HepG2 (cell line): ENCODE measurements around the gene ICAM3. TPM values are rescaled to one million over a fixed set of nuclear protein-coding genes. Genes with fewer than 3 reads are reported as not detected.
A peak's percentile ranks its signal among the peaks of the same experiment; 100 is the strongest.

Source experiments
- ARID5B ChIP-seq: IDR thresholded peaks from 2 replicates; pipeline ENCODE4 v1.4.0; 2020; ENCODE audit warnings: mild to moderate bottlenecking, missing genetic modification reagents
- ELK4 ChIP-seq: sonication (generic); formaldehyde crosslinking; IDR thresholded peaks from 2 replicates; pipeline ENCODE4 v1.9.0; 2021; ENCODE audit warnings: missing genetic modification reagents, borderline replicate concordance
- NONO ChIP-seq, 2 experiments: fragments of 450-650 bp in 1 of 2; sonication (generic) in 1 of 2; formaldehyde crosslinking in 1 of 2; IDR thresholded peaks in 1 of 2; conservative IDR thresholded peaks in 1 of 2; 2 replicates each; pipeline versions ENCODE4 v1.6.1 to v1.8.0; 2017 to 2022; ENCODE audit warnings: mild to moderate bottlenecking in 1 of 2, missing genetic modification reagents in 1 of 2, moderate library complexity in 1 of 2
- PATZ1 ChIP-seq: sonication (generic); formaldehyde crosslinking; IDR thresholded peaks from 2 replicates; pipeline ENCODE4 v1.4.0; 2020; ENCODE audit warnings: missing genetic modification reagents
- PHF20 ChIP-seq: sonication (generic); formaldehyde crosslinking; IDR thresholded peaks from 2 replicates; pipeline ENCODE4 v1.5.0; 2020; ENCODE audit warnings: mild to moderate bottlenecking, missing genetic modification reagents
- SAP130 ChIP-seq: IDR thresholded peaks from 2 replicates; pipeline ENCODE4 v1.6.1; 2016; ENCODE audit warnings: low read depth
- SP1 ChIP-seq, 2 experiments: fragments of 450-650 bp in 1 of 2; sonication (generic) in 1 of 2; formaldehyde crosslinking in 1 of 2; IDR thresholded peaks; 2 replicates each; pipeline versions ENCODE4 v1.4.0 to v1.6.1; 2016 to 2020; ENCODE audit warnings: missing genetic modification reagents in 1 of 2
- TEAD3 ChIP-seq: optimal IDR thresholded peaks from 2 replicates; pipeline ENCODE3; 2016; ENCODE audit warnings: borderline replicate concordance
- THAP11 ChIP-seq: IDR thresholded peaks from 2 replicates; pipeline ENCODE4 v1.6.1; 2016; ENCODE audit warnings: missing biosample characterization, missing genetic modification reagents
- TMF1 ChIP-seq: sonication (generic); formaldehyde crosslinking; IDR thresholded peaks from 2 replicates; pipeline ENCODE4 v1.8.1; 2022; ENCODE audit warnings: low read depth, missing genetic modification reagents
- ZFP91 ChIP-seq: sonication (generic); formaldehyde crosslinking; IDR thresholded peaks from 2 replicates; pipeline ENCODE4 v1.9.0; 2022; ENCODE audit warnings: missing genetic modification reagents, mild to moderate bottlenecking, borderline replicate concordance
- ZNF317 ChIP-seq: sonication (generic); formaldehyde crosslinking; IDR thresholded peaks from 2 replicates; pipeline ENCODE4 v1.5.0; 2020; ENCODE audit warnings: mild to moderate bottlenecking, missing genetic modification reagents
- ZNF33B ChIP-seq: sonication (generic); formaldehyde crosslinking; IDR thresholded peaks from 2 replicates; pipeline ENCODE4 v1.5.1; 2020; ENCODE audit warnings: mild to moderate bottlenecking, missing genetic modification reagents
- ZNF589 ChIP-seq: sonication (generic); formaldehyde crosslinking; conservative IDR thresholded peaks from 2 replicates; pipeline ENCODE4 v1.8.0; 2022; ENCODE audit warnings: mild to moderate bottlenecking, moderate library complexity, missing genetic modification reagents
- polyA plus RNA-seq, 8 experiments: library from polyadenylated mRNA; depleted of rRNA in 3 of 8; stranded (reverse) in 7 of 8; unstranded in 1 of 8; fragments of >200 nt; fragmentation: Illumina TruSeq in 4 of 8; extraction: Trizol in 4 of 8; gene quantifications; 2 replicates each; pipeline versions ENCODE4 v1.2.1 to v1.2.3, GENCODE V29; 2011 to 2016; ENCODE audit warnings: low read depth in 4 of 8, missing spikeins in 1 of 8, mixed read lengths in 1 of 8; ENCODE audit not compliant: insufficient read depth in 1 of 8
- total RNA-seq, 5 experiments: library from RNA; depleted of rRNA; stranded (reverse); fragments of >200 nt; fragmentation: Illumina TruSeq; extraction: Trizol; gene quantifications; 2 replicates each; pipeline ENCODE4 v1.2.3, GENCODE V29; 2016; ENCODE audit warnings: low read depth in 1 of 5
- TF ChIP-seq, protein P1 (sequence below): sonication (generic); formaldehyde crosslinking; IDR thresholded peaks from 2 replicates; pipeline ENCODE4 v1.5.0; 2020; ENCODE audit warnings: mild to moderate bottlenecking, missing genetic modification reagents, borderline replicate concordance

Gene ICAM3
- total and polyA plus RNA-seq, 2 of the 13 experiments (the other 11 are each of a cell fraction or from before 2014, with no cell fraction given): 14.1 to 21.0 TPM

DNA sequence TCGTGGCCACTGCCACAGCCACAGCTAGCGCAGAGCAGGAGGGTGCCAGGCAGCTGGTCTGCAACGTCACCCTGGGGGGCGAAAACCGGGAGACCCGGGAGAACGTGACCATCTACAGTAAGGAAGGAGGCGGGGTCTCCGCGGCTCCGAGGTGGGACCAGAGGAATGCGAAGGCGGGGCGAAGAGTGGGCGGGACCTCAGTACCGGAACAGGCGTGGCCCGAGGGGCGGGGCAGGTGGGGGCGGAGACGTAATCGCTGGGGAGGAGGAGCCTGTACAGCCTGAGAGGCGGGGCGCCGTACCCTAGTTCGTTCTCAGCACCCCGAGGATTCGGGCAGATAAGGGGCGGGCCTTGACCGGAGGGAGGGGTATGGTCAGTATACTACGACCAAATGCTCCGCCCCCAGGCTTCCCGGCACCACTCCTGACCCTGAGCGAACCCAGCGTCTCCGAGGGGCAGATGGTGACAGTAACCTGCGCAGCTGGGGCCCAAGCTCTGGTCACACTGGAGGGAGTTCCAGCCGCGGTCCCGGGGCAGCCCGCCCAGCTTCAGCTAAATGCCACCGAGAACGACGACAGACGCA lies 47.1 kb downstream of the ICAM3 start (continued):
- TF ChIP-seq, protein P1, sequence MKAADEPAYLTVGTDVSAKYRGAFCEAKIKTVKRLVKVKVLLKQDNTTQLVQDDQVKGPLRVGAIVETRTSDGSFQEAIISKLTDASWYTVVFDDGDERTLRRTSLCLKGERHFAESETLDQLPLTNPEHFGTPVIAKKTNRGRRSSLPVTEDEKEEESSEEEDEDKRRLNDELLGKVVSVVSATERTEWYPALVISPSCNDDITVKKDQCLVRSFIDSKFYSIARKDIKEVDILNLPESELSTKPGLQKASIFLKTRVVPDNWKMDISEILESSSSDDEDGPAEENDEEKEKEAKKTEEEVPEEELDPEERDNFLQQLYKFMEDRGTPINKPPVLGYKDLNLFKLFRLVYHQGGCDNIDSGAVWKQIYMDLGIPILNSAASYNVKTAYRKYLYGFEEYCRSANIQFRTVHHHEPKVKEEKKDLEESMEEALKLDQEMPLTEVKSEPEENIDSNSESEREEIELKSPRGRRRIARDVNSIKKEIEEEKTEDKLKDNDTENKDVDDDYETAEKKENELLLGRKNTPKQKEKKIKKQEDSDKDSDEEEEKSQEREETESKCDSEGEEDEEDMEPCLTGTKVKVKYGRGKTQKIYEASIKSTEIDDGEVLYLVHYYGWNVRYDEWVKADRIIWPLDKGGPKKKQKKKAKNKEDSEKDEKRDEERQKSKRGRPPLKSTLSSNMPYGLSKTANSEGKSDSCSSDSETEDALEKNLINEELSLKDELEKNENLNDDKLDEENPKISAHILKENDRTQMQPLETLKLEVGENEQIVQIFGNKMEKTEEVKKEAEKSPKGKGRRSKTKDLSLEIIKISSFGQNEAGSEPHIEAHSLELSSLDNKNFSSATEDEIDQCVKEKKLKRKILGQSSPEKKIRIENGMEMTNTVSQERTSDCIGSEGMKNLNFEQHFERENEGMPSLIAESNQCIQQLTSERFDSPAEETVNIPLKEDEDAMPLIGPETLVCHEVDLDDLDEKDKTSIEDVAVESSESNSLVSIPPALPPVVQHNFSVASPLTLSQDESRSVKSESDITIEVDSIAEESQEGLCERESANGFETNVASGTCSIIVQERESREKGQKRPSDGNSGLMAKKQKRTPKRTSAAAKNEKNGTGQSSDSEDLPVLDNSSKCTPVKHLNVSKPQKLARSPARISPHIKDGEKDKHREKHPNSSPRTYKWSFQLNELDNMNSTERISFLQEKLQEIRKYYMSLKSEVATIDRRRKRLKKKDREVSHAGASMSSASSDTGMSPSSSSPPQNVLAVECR (CRISPR knock-in tag): peak; percentile 52; the same call in 1 of the 2 replicates
- TF ChIP-seq ARID5B (CRISPR knock-in tag) (peak; percentile 24; the same call in 1 of the 2 replicates), ELK4 (CRISPR knock-in tag) (no peak), PHF20 (CRISPR knock-in tag) (no peak), ZFP91 (peak; percentile 31; the same call in 1 of the 2 replicates), NONO (IDR thresholded peaks at IDR 0.05) (no peak), NONO (CRISPR knock-in tag; conservative IDR thresholded peaks at IDR 0.05) (0 out of 2 replicates have a peak, but pooled peaks have one; percentile 18), THAP11 (0 out of 2 replicates have a peak, but pooled peaks have one; percentile 12), TMF1 (no peak), ZNF33B (CRISPR knock-in tag) (no peak), SP1 (IDR thresholded peaks at IDR 0.05) (no peak), SP1 (CRISPR knock-in tag; IDR thresholded peaks at IDR 0.05) (peak; percentile 93), TEAD3 (CRISPR knock-in tag) (peak; percentile 56), SAP130 (CRISPR knock-in tag) (peak; percentile 55; the same call in 1 of the 2 replicates), PATZ1 (CRISPR knock-in tag) (0 out of 2 replicates have a peak, but pooled peaks have one; percentile 12), ZNF589 (CRISPR knock-in tag) (0 out of 2 replicates have a peak, but pooled peaks have one; percentile 26), ZNF317 (0 out of 2 replicates have a peak, but pooled peaks have one; percentile 44)
